Measurements from ENCODE around the gene CERS5. TPM values are rescaled to one million over a fixed set of nuclear protein-coding genes. Genes with fewer than 3 reads are reported as not detected.
A peak's percentile ranks its signal among the peaks of the same experiment; 100 is the strongest.

CERS5 gene
- total RNA-seq, 4 donors from 2014 or later, result 29.4 to 45.1 (median 38.9) TPM

GRCh38 chr12:50102646-50103309, 64.4 kb downstream of the CERS5 start:
- no peak for DNase-seq (ENCODE audit: low spot score in 2 of 2)
- WGBS, result 81% methylated on average over 7 of the region's 8 CpGs
- Histone ChIP-seq H3K36me3 (peaks cover 31% of the 10 kb centered on the region), H3K27ac (no peak overlapping the region), H3K4me3 (no peak overlapping the region), H3K9me3 (no peaks in the 10 kb centered on the region), H3K4me1 (peaks cover 26% of the 10 kb centered on the region), H3K27me3 (no peaks in the 10 kb centered on the region)
- TF ChIP-seq CTCF (IDR thresholded peaks at IDR 0.05) (no peak), POLR2AphosphoS5 (IDR thresholded peaks at IDR 0.05) (no peak), EP300 (IDR thresholded peaks at IDR 0.05) (no peak), POLR2A (IDR thresholded peaks at IDR 0.05) (no peak)

GRCh38 chr12:50102131-50102531, 65.0 kb downstream of the CERS5 start:
- H3K9me3 ChIP-seq, result no peaks in the 10 kb centered on the region
- TF ChIP-seq CTCF (IDR thresholded peaks at IDR 0.05), result no peak
- TF ChIP-seq POLR2A (IDR thresholded peaks at IDR 0.05), result no peak
- no peak for TF ChIP-seq POLR2AphosphoS5 (IDR thresholded peaks at IDR 0.05)
- TF ChIP-seq EP300 (IDR thresholded peaks at IDR 0.05), result no peak
- H3K27ac ChIP-seq, result no peak overlapping the region
- peaks cover 38% of the 10 kb centered on the region for H3K36me3 ChIP-seq
- no peak overlapping the region for H3K4me3 ChIP-seq
- no peaks in the 10 kb centered on the region for H3K27me3 ChIP-seq
- 71% methylated on average over 2 of the region's 2 CpGs for WGBS
- H3K4me1 ChIP-seq, result peaks cover 26% of the 10 kb centered on the region
- no peak for DNase-seq (ENCODE audit: low spot score in 2 of 2)

GRCh38 chr12:50101663-50102062, 65.5 kb downstream of the CERS5 start:
- no peak overlapping the region for H3K4me3 ChIP-seq
- H3K9me3 ChIP-seq, result no peaks in the 10 kb centered on the region
- no peaks in the 10 kb centered on the region for H3K27me3 ChIP-seq
- DNase-seq (ENCODE audit: low spot score in 2 of 2), result no peak
- no peak for TF ChIP-seq POLR2A (IDR thresholded peaks at IDR 0.05)
- no peak for TF ChIP-seq POLR2AphosphoS5 (IDR thresholded peaks at IDR 0.05)
- peak in 1 of 2 donors; percentile 31 for TF ChIP-seq CTCF (IDR thresholded peaks at IDR 0.05)
- no peak for TF ChIP-seq EP300 (IDR thresholded peaks at IDR 0.05)
- H3K36me3 ChIP-seq, result peaks cover 43% of the 10 kb centered on the region
- WGBS, result 79% methylated on average over 3 of the region's 3 CpGs
- no peak overlapping the region for H3K27ac ChIP-seq
- peaks cover 26% of the 10 kb centered on the region for H3K4me1 ChIP-seq

- Histone ChIP-seq H3K27ac (no peak overlapping the region), H3K36me3 (peaks cover 54% of the 10 kb centered on the region), H3K4me3 (no peak overlapping the region), H3K27me3 (no peaks in the 10 kb centered on the region), H3K9me3 (no peaks in the 10 kb centered on the region), H3K4me1 (peaks cover 26% of the 10 kb centered on the region)
- no peak for DNase-seq (ENCODE audit: low spot score in 2 of 2)
- TF ChIP-seq POLR2AphosphoS5 (IDR thresholded peaks at IDR 0.05) (no peak), EP300 (IDR thresholded peaks at IDR 0.05) (no peak), POLR2A (IDR thresholded peaks at IDR 0.05) (no peak), CTCF (IDR thresholded peaks at IDR 0.05) (no peak)
- WGBS, result 89% methylated on average over 3 of the region's 3 CpGs
Measured at GRCh38 chr12:50100561-50100960, 66.6 kb downstream of the CERS5 start.

- 53% methylated on average over 5 of the region's 5 CpGs for WGBS
- Histone ChIP-seq H3K9me3 (no peaks in the 10 kb centered on the region), H3K27ac (no peak overlapping the region), H3K36me3 (peaks cover 65% of the 10 kb centered on the region), H3K27me3 (no peaks in the 10 kb centered on the region), H3K4me1 (peaks cover 24% of the 10 kb centered on the region), H3K4me3 (no peak overlapping the region)
- TF ChIP-seq CTCF (IDR thresholded peaks at IDR 0.05) (no peak), POLR2AphosphoS5 (IDR thresholded peaks at IDR 0.05) (no peak), POLR2A (IDR thresholded peaks at IDR 0.05) (no peak), EP300 (IDR thresholded peaks at IDR 0.05) (no peak)
- DNase-seq (ENCODE audit: low spot score in 2 of 2), result no peak
Measured at GRCh38 chr12:50099302-50100008, 67.7 kb downstream of the CERS5 start.
